DND-41 (cell line): Measurements from ENCODE around the gene PCARE.

Experiments used
- ATAC-seq: fragments of 200-7000 bp; cut with Tn5 transposase; 3 replicates; pipeline ENCODE4 v1.9.1; 2021; ENCODE audit warnings: low read depth; ENCODE audit not compliant: insufficient read depth
- DNase-seq: peaks from one replicate; pipeline ENCODE4 v3.0.0-alpha.2; 2020
- H2AFZ ChIP-seq: 2 replicates; pipeline ENCODE4 v1.6.0; 2012; ENCODE audit warnings: low read depth, low read length
- H3K27ac ChIP-seq: 2 replicates; pipeline ENCODE4 v1.5.1; 2012; ENCODE audit warnings: low read length, inconsistent platforms
- H3K27me3 ChIP-seq: fragments of 200-600 bp; sonication (generic); 2 replicates; pipeline ENCODE4 v1.6.0; 2012; ENCODE audit warnings: low read length, mild to moderate bottlenecking, inconsistent platforms; ENCODE audit not compliant: insufficient read depth, poor library complexity
- H3K36me3 ChIP-seq: 2 replicates; pipeline ENCODE4 v1.5.1; 2012; ENCODE audit warnings: low read length, inconsistent platforms; ENCODE audit not compliant: insufficient read depth
- H3K4me1 ChIP-seq: 2 replicates; pipeline ENCODE4 v1.5.1; 2012; ENCODE audit warnings: mild to moderate bottlenecking, low read length; ENCODE audit not compliant: insufficient read depth
- H3K4me2 ChIP-seq: 2 replicates; pipeline ENCODE4 v1.6.0; 2012; ENCODE audit warnings: mild to moderate bottlenecking, moderate library complexity, low read length, inconsistent platforms; ENCODE audit not compliant: insufficient read depth
- H3K4me3 ChIP-seq, 2 experiments: fragments of 200-600 bp in 1 of 2; shearing (Covaris generic) in 1 of 2; 2 replicates each; pipeline ENCODE4 v1.5.1; 2012 to 2016; ENCODE audit warnings: inconsistent platforms in 2 of 2, low read length in 2 of 2, mild to moderate bottlenecking in 2 of 2, low read depth in 1 of 2, moderate library complexity in 1 of 2
- H3K79me2 ChIP-seq: 2 replicates; pipeline ENCODE4 v1.6.0; 2012; ENCODE audit warnings: low read length, inconsistent platforms; ENCODE audit not compliant: insufficient read depth
- H3K9ac ChIP-seq: 2 replicates; pipeline ENCODE4 v1.6.0; 2012; ENCODE audit warnings: low read depth, mild to moderate bottlenecking, inconsistent platforms, low read length, moderate library complexity
- H3K9me3 ChIP-seq: 2 replicates; pipeline ENCODE4 v1.5.1; 2012; ENCODE audit warnings: low read length, moderate library complexity, mild to moderate bottlenecking, inconsistent platforms; ENCODE audit not compliant: insufficient read depth, severe bottlenecking
- H4K20me1 ChIP-seq: 2 replicates; pipeline ENCODE4 v1.6.0; 2012; ENCODE audit warnings: low read length; ENCODE audit not compliant: insufficient read depth
- CTCF ChIP-seq: IDR thresholded peaks from 2 replicates; pipeline ENCODE4 v1.5.1; 2012; ENCODE audit warnings: borderline replicate concordance, low read length, moderate library complexity, mild to moderate bottlenecking; ENCODE audit not compliant: poor library complexity, severe bottlenecking; ENCODE audit errors: extremely low read depth
- EZH2 ChIP-seq: IDR thresholded peaks from 3 replicates; pipeline ENCODE4 v1.6.1; 2012; ENCODE audit warnings: borderline replicate concordance, low read depth, mild to moderate bottlenecking, moderate library complexity, low read length, inconsistent platforms; ENCODE audit not compliant: severe bottlenecking

PCARE gene

DNA sequence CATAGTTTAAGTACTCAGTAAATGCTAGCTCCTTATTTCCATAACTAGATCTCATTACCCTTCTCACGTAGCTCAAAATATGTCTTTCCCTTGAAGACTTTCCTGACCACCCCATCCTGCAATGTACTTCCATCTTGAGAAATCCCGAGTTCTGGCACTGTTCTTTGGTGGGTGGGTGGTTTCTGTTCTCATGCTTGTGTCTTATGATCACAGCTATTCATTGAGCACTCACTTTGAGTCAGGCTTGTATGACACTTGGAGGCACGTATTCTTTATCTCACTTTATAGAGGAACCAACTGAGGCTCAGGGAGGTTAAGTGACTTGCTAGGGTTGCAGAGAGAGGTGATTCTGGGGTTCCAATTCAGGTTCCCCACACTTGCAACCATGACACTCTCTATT lies 31.9 kb upstream of the PCARE start:
- H2AFZ ChIP-seq: no peak overlapping the region
- no peak for ATAC-seq
- no peak overlapping the region for H3K27ac ChIP-seq
- no peaks in the 10 kb centered on the region for H3K36me3 ChIP-seq
- no peak overlapping the region for H3K4me2 ChIP-seq
- no peaks in the 10 kb centered on the region for H3K4me1 ChIP-seq
- no peak for DNase-seq
- no peak for TF ChIP-seq CTCF
- no peak for TF ChIP-seq EZH2
- no peak overlapping the region for H3K4me3 ChIP-seq
- no peaks in the 10 kb centered on the region for H3K9me3 ChIP-seq
- H3K9ac ChIP-seq: no peak overlapping the region
- no peaks in the 10 kb centered on the region for H4K20me1 ChIP-seq
- peaks cover 4% of the 10 kb centered on the region for H3K27me3 ChIP-seq
- H3K79me2 ChIP-seq: no peaks in the 10 kb centered on the region

DNA sequence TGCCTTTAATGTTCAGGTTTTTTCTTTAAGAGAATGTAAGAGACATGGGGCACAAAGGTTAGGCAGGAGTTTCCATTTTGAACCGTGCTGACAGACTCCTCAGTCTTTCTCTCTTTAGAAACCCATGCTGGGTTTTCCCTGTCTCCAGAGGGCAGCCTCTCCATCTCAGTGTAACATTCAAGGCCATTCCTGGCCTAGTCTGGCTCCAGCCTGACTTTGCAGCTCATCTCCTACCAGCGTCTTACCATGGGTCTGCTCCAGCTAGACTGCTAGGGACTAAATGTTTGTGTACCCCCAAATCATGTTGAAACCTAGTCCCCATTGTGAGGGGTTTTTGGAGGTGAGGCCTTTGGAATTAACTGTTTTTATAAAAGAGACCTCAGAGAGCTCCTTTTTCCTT lies 31.1 kb upstream of the PCARE start:
- H3K4me2 ChIP-seq: no peak overlapping the region
- H3K36me3 ChIP-seq: no peaks in the 10 kb centered on the region
- TF ChIP-seq CTCF: no peak
- TF ChIP-seq EZH2: no peak
- H2AFZ ChIP-seq: no peak overlapping the region
- H3K9me3 ChIP-seq: no peaks in the 10 kb centered on the region
- no peaks in the 10 kb centered on the region for H3K79me2 ChIP-seq
- H3K27me3 ChIP-seq: peaks cover 4% of the 10 kb centered on the region
- ATAC-seq: no peak
- no peaks in the 10 kb centered on the region for H4K20me1 ChIP-seq
- H3K4me1 ChIP-seq: no peaks in the 10 kb centered on the region
- DNase-seq: no peak
- no peak overlapping the region for H3K4me3 ChIP-seq
- H3K9ac ChIP-seq: no peak overlapping the region
- no peak overlapping the region for H3K27ac ChIP-seq

- Histone ChIP-seq H3K9ac (no peak overlapping the region), H3K9me3 (no peaks in the 10 kb centered on the region)
Observed at GRCh38 chr2:29104688-29105087, 30.4 kb upstream of the PCARE start.

More at GRCh38 chr2:29104688-29105087, 30.4 kb upstream of the PCARE start:
- H3K4me2 ChIP-seq: no peak overlapping the region
- H3K4me1 ChIP-seq: no peaks in the 10 kb centered on the region
- ATAC-seq: no peak
- H2AFZ ChIP-seq: no peak overlapping the region
- TF ChIP-seq CTCF (no peak), EZH2 (no peak)
- H3K4me3 ChIP-seq: no peak overlapping the region
- DNase-seq: no peak
- no peak overlapping the region for H3K27ac ChIP-seq
- no peaks in the 10 kb centered on the region for H4K20me1 ChIP-seq
- H3K36me3 ChIP-seq: no peaks in the 10 kb centered on the region
- no peaks in the 10 kb centered on the region for H3K79me2 ChIP-seq
- H3K27me3 ChIP-seq: peaks cover 4% of the 10 kb centered on the region
